IPS-18c (cell line): Measurements from ENCODE around the gene ANXA10.

Source experiments
- H3K4me3 ChIP-seq: 2 replicates; pipeline ENCODE4 v1.7.0; 2013; ENCODE audit warnings: low read depth, mild to moderate bottlenecking, low read length, moderate library complexity; ENCODE audit not compliant: insufficient read depth
- H3K9me3 ChIP-seq: one replicate; pipeline ENCODE4 v1.6.1; 2013; ENCODE audit warnings: mild to moderate bottlenecking, low read length, moderate library complexity; ENCODE audit not compliant: control insufficient read depth, insufficient read depth

ANXA10 gene, protein sequence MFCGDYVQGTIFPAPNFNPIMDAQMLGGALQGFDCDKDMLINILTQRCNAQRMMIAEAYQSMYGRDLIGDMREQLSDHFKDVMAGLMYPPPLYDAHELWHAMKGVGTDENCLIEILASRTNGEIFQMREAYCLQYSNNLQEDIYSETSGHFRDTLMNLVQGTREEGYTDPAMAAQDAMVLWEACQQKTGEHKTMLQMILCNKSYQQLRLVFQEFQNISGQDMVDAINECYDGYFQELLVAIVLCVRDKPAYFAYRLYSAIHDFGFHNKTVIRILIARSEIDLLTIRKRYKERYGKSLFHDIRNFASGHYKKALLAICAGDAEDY

DNA sequence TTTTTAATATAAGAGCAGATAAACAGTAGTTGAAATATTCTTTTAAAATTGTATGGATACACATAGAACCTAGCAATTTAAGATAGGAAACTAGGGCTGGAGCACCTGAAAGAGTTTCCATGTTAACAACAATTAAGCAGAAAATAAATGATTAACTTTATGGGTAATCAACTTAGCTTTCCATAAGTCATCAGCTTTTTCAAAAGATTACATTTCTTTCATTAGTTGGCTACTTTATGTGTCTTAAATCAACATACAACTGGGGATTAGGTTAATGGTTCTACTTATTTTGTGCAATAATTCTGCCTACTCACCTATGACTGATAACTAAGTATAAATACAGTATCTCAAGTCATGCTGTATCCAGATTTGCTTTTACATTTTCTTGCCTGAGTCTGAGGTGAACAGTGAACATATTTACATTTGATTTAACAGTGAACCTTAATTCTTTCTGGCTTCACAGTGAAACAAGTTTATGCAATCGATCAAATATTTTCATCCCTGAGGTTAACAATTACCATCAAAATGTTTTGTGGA, at the start of gene ANXA10:
Gene ANXA10 (plus strand): TSS at position 362 of the 537 bp plus-strand sequence. CDS start 164 bp downstream, at position 526.
- Histone ChIP-seq H3K9me3 (no peaks in the 10 kb centered on the region), H3K4me3 (no peak within 1 kb of the TSS)

DNA sequence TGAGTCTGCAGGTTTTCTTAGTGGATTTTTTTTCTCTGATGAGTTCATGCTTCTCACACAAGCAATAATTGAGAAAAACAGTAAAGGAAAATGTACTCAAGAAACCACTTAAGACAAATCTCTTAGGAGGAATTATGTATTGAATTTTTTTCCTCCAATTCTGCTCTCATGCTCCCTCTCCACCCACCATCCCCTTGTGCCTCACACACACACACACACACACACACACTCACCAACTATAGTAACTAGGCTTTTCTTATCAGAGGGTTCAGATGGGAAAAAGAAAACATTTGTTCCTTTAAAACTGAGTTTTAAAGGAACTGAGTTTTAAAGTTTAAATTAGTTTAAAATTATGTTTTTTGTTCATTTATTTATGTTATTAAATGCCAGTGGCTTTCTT, 47.0 kb upstream of the ANXA10 start:
- Histone ChIP-seq H3K9me3 (peaks cover 2% of the 10 kb centered on the region), H3K4me3 (no peak overlapping the region)

DNA sequence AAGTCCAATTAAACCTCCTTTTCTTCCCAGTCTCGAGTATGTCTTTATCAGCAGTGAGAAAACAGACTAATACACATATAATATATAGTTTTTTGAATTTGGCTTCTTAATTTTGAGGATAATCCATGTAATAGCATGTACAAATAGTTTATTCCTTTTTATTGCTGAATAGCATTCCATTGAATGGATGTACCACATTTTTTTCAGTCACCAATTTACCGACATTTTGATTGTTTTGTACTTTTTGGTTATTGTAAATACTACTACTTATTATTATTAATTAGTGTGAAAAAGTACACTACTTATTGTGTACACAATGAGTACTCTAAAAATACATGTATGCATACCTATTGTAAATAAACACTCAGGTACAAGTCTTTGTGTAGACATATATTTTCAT, 42.3 kb upstream of the ANXA10 start:
- no peak overlapping the region for H3K4me3 ChIP-seq
- peaks cover 2% of the 10 kb centered on the region for H3K9me3 ChIP-seq

DNA sequence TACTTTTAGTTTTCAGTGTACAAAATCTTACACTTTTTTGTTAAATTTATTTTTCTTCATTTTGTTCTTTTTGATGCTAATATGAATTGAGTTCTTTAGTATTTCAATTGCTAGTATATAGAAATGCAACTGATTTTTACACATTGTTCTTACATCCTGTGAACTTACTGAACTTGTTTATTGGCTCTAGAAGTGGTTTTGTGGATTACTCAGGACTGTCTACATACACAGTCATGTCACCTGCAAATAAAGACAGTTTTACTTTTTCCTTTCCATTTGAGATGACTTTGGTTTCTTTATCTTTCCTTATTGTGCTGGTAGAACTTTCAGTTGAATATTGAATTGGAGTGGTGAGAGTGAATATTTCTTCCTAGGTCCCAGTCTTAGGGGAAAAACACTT, 40.8 kb upstream of the ANXA10 start:
- no peak overlapping the region for H3K4me3 ChIP-seq
- H3K9me3 ChIP-seq, result no peaks in the 10 kb centered on the region

DNA sequence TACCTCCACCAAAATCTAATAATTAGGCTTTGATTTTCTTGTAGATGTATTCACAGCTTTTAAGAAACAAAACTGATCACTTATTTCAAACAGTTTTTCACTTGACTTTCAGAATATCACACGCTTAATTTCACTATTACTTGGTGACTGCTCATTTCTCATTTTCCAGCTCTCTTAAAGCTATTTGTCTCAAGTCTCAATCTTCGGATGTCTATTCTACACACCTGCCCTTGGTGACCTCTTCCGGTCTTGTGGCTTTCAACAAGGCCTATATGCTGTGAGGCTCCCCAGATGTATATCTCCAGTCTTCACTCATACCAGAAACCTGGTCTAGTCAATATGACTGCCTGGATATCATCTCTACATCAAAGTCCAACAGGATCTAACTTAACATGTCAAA, 34.9 kb upstream of the ANXA10 start:
- Histone ChIP-seq H3K4me3 (no peak overlapping the region), H3K9me3 (no peaks in the 10 kb centered on the region)

DNA sequence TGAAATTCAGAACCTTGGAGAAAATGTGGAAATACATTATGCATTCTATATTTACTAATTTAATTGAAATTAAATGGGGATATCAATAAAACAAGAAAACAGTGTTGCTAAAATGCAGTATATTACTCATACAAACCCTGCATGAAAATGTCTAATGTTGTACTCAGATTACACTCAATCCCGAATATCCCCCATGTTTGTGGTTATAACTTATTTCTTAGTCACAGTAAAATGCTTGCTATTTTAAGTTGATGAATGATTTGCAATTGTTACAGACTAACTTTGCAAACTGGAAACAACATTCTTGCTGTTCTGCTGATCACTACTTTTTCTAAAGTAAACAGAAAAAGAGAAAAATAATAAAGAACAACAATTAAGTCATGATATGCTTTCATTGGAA, 33.1 kb upstream of the ANXA10 start:
- no peaks in the 10 kb centered on the region for H3K9me3 ChIP-seq
- H3K4me3 ChIP-seq, result no peak overlapping the region

DNA sequence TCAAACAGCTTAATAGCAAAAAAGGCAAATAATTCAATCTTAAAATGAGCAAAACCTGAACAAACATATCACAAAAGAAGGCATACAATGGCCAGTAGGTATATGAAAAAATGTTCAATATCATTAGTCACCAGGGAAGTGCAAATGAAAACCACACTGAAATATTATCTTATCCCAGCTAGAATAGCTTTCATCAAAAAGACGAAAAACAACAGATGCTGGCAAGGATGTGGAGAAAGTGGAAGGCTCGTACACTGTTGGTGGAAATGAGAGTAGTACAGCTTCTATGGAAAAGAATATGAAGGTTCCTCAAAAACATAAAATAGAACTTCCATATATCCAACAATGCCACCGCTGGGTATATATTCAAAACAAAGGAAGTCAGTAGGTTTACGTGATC, 29.3 kb upstream of the ANXA10 start:
- H3K4me3 ChIP-seq, result no peak overlapping the region
- H3K9me3 ChIP-seq, result no peaks in the 10 kb centered on the region

DNA sequence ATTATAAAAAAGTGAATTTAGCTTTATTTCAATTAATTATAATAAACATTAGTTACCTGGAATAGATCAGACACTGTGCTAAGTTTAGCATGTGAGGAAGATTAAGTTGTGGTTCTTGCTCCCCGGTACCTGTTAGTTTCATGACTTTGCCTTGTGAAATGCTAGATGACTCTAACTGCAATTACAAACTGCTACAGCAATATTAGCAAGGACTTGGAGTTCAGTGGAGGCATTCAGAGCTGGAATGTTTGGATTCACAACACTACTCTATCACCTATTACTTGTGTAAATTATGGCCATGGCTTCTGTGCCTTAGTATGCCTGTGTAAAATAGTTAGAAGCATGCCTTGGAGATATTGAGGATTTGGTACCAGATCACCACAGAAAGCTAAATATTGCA, 21.4 kb upstream of the ANXA10 start:
- H3K4me3 ChIP-seq, result no peak overlapping the region
- peaks cover 3% of the 10 kb centered on the region for H3K9me3 ChIP-seq

DNA sequence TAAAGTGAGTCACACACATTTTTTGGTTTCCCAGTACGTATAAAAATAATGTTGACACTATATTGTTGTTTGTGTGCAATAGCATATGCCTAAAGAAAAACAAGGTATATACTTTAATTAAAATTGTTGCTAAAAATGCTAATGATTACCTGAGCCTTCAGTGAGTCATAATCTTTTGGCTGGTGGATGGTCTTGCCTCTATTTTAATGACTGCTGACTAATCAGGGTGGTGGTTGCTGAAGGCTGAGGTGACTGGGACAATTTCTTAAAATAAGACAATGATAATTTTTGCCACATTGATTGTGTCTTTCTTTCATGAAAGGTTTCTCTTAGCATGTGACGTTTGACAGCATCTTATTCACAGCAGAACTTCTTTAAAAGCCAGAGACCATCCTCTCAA, 21.0 kb upstream of the ANXA10 start:
- no peak overlapping the region for H3K4me3 ChIP-seq
- H3K9me3 ChIP-seq, result peaks cover 3% of the 10 kb centered on the region

DNA sequence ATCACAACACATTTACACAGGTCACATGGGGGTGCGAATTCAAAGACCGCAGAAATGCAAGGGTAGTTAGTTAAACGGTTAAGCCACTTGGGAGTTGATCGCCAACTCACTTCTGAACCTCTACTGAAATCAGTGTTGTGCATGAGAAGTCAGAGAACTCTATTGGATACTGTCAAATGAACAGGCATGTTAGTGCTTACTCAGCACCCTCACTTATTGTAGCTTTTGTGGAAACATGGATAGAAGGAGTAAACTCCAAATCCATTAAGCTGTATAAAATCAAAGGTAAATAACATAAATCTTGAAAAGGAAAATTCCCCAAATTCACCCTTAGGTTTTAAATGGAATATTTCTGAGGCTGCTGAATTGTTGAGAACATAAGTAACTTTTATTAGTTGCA, 17.5 kb upstream of the ANXA10 start:
- no peak overlapping the region for H3K4me3 ChIP-seq
- no peaks in the 10 kb centered on the region for H3K9me3 ChIP-seq

DNA sequence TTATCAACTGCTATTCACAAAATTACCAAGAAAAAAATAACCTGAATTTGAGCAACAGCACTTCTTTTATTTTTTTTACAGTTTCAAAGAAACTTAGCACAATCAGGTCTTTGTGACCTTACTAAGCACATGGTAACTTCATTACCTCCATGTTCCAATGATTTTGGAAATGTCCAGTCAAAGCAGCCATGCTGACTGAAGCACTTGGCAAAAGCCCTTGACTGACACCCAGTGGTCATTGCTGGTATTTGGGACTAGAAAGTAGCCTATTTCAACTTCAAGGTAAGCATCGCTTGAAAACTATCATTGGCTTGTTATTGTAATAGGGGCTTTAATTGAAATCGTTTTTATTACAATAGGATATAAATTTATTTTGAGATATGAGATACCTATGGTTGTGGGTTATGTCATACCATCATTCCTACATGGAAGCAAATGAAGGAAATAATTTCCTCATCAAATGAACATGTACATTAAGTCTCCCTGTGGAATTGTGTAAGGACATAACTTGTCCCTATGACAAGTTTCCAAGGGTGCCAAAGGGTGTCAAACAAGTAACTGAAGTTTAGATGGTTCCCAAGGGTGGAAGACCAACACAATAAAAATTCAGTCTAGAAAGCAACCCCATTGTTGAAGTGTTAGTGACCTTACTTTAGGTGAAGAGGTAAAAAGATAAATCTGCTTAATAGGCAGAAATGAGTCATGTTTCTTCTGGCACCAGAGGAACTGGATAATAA, 15.2 kb upstream of the ANXA10 start:
- Histone ChIP-seq H3K4me3 (no peak overlapping the region), H3K9me3 (no peaks in the 10 kb centered on the region)

DNA sequence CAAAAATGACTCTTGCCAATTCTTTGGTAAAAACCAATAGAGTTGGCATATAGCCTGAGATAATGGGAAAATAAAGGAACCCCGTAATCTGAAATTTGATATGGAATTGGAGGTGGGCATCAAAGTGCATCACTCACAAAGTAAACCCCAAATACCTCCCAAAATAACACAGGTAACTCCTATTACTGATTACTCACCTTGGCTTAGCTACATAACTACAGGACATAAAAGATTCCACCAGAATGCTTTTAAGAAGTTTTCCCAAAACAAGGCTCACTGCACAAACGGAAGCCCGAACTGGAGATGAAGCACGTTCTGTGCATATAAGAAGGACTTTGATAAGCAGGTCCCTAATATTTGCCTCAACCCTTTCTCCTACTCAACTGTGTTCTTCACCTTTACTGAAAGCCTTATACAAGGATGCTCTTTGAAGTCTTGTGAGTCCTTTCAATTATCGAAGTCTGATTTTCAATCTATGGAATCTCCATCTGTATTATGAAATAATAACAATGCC, 14.6 kb upstream of the ANXA10 start:
- Histone ChIP-seq H3K9me3 (no peaks in the 10 kb centered on the region), H3K4me3 (no peak overlapping the region)

DNA sequence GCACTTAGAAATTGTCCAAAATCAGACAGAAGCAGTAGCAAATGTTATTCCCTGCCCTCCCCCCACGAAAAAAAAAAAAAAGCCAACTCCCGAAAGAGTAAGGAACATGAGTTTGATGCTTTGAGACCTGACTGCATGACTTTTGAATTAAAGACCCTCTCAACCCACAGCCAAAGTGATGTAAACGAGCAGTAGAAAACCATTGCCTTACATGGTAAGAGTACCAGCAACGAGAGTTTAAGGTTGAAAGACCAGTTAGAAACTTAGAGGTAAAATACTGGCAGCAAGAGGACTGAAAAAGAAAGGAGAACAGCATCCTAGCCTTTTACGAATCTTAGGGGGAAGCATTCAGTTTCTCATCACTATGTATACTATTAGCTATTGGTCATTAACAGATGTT, 10.0 kb upstream of the ANXA10 start:
- H3K9me3 ChIP-seq, result no peaks in the 10 kb centered on the region
- no peak overlapping the region for H3K4me3 ChIP-seq

DNA sequence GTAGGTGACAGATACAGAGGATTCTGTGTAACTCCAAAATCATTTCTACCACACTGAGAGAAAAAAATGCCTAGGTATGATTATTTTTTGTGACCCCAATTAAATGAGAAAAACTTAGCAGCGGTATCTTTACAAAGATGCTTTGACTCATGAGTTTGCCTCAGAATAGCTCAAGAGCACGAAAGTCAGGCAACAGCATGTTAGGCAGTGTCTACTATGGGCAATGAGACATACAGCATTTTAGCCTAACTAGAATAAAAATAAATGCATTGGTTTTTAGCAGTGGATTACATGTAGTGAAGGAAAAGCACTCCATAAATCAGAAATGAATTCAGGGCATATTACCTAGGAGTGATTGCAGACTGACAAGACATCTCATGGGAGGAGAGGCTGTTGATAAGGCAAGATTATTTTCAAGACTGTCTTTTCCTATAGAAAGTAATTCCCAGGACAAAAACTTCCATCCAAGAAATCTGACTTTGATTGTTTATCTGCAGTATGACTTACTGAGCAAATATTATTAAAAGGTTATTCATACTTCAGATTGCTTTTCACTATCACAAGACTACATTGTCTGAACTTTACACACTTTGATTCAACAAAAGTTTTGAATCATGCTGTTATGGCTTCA, 3.6 kb downstream of the ANXA10 start:
- Histone ChIP-seq H3K9me3 (no peaks in the 10 kb centered on the region), H3K4me3 (no peak overlapping the region)

DNA sequence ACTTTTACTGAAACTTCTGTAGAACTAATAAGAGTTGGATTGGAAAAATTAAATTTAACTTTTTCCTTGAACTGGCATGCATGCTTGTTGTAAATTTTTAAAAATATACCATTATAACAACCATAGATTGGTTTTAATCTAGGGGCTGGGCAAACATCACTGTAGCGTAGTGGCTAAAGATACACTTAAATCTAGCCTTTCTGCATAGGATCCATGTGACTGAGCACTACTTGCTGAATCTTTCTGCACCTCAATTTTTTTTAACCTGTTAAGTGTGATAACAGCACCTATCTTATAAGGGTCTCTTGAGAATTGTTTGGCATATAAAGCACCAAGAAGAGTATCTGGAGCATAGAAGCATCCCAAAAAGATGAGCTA, 4.1 kb downstream of the ANXA10 start:
- no peaks in the 10 kb centered on the region for H3K9me3 ChIP-seq
- no peak overlapping the region for H3K4me3 ChIP-seq

DNA sequence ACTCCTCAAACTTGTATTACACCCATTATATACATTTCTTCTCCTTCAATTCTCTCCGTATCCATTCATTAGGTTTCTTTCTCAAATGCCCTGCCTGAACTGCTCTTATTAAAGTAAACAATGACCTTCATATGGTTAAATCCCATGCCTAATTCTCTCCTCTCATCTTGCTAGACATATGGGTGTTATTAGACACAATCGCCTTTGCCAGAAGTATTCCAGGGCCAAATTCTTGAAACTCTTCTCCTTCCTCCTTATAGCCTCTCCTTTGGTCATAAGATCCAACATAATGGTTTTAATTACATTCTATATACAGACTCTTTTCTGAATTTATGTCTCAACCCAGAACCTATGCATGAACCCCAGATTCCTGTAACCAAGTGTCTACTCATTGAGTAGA, 4.8 kb downstream of the ANXA10 start:
- H3K4me3 ChIP-seq, result no peak overlapping the region
- H3K9me3 ChIP-seq, result no peaks in the 10 kb centered on the region

DNA sequence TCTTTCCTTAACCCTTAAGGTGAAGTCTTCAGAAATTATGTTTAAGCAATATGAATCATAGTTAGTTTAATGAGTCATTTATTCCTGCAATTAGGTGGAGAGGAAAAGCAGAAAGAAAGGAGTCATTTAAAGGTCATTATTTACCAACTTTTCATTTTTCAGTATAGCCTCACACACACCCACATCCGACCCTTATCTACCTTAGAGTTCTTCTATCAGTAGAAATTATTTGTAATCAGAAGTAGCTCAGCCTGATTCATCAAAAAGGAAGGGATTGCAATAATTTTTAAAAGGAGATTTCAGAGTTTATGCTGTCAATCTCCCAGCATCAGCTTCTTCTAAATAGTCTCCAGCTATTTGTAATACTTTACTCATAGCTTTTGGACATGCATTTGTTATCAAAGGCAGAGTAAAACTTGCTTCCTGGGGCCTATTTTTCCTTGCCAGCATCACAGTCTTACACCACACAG, 5.9 kb downstream of the ANXA10 start:
- H3K4me3 ChIP-seq, result no peak overlapping the region
- no peaks in the 10 kb centered on the region for H3K9me3 ChIP-seq

DNA sequence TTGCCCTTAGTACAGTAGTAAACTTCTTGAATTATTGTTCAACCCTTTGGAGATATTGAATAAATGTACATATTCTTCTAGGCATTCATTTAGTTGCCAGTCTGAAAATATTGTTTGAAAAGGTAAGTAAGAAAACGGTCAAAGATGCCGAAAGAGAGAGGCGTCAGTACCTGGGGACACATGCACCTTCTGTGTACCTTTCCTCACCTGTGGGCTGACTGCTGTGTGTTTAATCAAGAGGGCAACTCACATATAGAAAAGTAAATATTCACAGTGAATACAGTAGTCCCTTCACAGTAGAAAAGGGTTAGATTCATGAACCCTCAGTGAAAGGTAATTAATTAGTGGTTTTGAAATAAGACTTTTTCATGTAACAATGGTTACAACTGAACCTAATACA, 6.9 kb downstream of the ANXA10 start:
- no peak overlapping the region for H3K4me3 ChIP-seq
- no peaks in the 10 kb centered on the region for H3K9me3 ChIP-seq
